ENCODE measurements around the gene RIN3. TPM values are rescaled to one million over a fixed set of nuclear protein-coding genes. Genes with fewer than 3 reads are reported as not detected.

The RIN3 gene
- total RNA-seq, 2 donors from 2014 or later = 8.8 to 41.6 TPM

DNA sequence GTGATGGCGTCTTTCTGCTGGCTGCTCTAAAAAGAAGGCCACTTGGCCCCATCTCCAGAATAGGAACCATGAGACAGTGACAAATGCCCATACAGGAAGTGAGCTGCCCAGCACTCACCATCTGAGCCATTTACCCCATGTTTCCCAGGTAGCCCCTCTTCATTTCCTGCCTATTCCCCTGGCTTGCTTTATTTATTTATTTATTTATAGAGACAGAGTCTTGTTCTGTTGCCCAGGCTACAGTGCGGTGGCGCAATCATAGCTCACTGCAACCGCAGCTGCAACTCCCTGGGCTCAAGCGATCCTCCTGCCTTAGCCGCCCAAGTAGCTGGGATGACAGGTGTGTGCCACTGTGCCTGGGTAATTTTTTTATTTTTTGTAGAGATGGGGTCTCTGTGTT lies 71.2 kb downstream of the RIN3 start:
- no peak overlapping the region for H3K27ac ChIP-seq
- TF ChIP-seq POLR2AphosphoS5 (IDR thresholded peaks at IDR 0.05) (no peak), POLR2A (IDR thresholded peaks at IDR 0.05) (no peak)
- no peaks in the 10 kb centered on the region for H3K36me3 ChIP-seq
- no peaks in the 10 kb centered on the region for H3K4me1 ChIP-seq (replicated peaks)
- intact Hi-C loops (cut with DNase I) = no loop called here
- H3K4me3 ChIP-seq = no peak overlapping the region
- WGBS = 94% methylated on average over 6 of the region's 6 CpGs
- H3K27me3 ChIP-seq (replicated peaks; ENCODE audit: insufficient read depth) = no peaks in the 10 kb centered on the region
- H3K9me3 ChIP-seq = no peaks in the 10 kb centered on the region
- DNase-seq (ENCODE audit: low spot score) = no peak

DNA sequence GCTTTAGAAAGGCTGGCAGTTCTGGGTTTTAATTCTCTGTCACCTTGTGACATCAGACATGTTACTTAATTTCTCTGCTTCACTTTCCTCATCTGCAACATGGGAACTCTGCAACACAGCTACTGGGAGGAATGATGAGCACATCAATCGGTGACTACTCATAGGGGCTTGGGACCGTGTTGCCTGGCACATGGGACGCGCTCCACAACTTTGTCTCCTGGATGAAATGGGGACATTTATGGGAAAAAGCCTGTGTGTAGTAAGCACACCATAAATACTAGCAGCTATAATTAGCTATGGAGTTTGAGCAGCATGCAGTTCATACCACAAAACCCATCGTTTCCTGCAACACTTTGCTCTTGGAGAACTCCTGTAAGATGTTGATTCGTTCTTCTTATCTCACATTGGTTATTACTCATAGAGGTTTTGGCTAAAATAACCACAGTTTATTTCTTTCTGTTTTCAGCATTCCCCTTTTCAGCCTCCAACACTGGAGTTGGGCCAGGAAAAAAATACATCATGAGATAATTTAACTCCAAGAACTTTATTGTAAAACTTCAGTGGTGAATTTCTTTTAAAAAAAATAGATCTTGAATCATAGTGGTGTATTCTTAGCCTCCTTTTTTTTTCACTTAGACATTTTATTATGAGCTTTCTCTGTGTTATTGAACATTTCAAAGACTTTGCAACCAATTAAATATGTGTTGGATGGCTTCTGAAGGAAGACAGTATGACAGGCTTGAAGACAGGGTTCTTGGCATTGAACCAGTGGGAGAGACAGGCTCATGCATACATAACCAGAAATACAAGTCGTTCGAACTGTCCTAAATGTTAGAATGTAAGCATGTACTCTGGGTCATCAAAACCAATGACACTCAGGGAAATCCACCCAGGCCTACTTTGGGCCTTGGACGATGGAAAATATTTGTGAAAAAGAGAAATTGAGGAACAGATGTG lies 72.7 kb downstream of the RIN3 start:
- peak; percentile 21 for DNase-seq (ENCODE audit: low spot score)
- TF ChIP-seq POLR2A (IDR thresholded peaks at IDR 0.05) = no peak
- TF ChIP-seq POLR2AphosphoS5 (IDR thresholded peaks at IDR 0.05) = peak; percentile 14
- no peaks in the 10 kb centered on the region for H3K9me3 ChIP-seq
- no peaks in the 10 kb centered on the region for H3K4me1 ChIP-seq (replicated peaks)
- 26% methylated on average over 9 of the region's 9 CpGs for WGBS
- H3K36me3 ChIP-seq = no peaks in the 10 kb centered on the region
- H3K27me3 ChIP-seq (replicated peaks; ENCODE audit: insufficient read depth) = no peaks in the 10 kb centered on the region
- intact Hi-C loops (cut with DNase I) = no loop called here
- H3K27ac ChIP-seq = peak overlapping the region; percentile 39
- no peak overlapping the region for H3K4me3 ChIP-seq

DNA sequence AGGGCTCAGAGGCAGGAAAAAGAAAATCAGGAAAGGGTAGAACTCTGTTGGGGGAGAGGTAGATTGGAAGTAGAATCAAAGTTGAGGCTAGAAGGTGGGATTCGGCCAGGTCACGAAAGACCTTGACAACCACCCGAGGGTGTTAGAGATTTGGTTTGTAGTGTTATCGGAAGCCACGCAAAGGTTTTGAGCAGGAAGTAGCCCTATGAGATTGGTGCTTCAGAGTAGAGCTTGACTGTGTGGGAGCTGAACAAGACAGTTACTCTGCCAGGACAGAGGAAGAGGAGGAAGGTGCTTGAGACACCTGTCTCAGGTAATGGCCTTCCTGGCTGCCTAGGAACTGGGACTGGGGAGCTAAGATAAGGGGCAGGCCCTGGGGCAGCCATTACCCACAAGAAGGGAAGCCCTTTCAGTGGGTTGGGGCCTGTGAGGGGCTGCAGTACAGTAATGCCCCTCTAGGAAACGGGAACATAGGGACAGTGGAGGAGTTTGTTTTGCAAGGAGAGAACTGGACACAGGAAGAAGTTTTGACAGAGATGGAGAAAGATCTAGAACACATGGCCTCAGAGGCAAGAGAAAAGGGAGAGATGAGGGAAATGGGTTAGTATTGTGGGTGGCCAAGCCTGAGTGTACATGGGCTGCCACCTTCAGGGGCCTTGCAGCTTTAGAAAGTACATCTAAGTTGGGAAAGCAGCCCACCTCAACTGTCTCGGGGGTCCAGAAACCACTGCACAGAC lies 73.5 kb downstream of the RIN3 start:
- TF ChIP-seq, protein P1, sequence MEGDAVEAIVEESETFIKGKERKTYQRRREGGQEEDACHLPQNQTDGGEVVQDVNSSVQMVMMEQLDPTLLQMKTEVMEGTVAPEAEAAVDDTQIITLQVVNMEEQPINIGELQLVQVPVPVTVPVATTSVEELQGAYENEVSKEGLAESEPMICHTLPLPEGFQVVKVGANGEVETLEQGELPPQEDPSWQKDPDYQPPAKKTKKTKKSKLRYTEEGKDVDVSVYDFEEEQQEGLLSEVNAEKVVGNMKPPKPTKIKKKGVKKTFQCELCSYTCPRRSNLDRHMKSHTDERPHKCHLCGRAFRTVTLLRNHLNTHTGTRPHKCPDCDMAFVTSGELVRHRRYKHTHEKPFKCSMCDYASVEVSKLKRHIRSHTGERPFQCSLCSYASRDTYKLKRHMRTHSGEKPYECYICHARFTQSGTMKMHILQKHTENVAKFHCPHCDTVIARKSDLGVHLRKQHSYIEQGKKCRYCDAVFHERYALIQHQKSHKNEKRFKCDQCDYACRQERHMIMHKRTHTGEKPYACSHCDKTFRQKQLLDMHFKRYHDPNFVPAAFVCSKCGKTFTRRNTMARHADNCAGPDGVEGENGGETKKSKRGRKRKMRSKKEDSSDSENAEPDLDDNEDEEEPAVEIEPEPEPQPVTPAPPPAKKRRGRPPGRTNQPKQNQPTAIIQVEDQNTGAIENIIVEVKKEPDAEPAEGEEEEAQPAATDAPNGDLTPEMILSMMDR (IDR thresholded peaks at IDR 0.05) = no peak
- TF ChIP-seq POLR2AphosphoS5 (IDR thresholded peaks at IDR 0.05) (no peak), POLR2A (IDR thresholded peaks at IDR 0.05) (no peak)

DNA sequence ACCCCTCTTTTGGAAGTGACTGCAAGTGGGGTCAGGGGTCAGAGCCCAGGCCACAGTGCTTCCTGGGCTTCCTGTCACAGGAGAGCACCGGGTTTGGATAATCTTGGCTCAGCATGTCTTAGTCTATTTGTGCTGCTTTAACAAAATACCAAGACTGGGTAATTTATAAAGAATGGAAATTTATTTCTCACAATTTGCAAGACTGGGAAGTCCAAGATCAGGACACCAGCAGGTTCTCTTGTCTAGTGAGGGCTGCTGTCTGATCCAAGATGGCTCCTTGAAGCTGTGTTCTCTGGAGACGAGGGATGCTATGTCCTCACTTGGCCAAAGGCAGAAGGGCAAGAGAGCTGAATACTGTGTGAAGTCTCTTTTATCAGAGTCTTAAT lies 74.1 kb downstream of the RIN3 start:
- no peaks in the 10 kb centered on the region for H3K36me3 ChIP-seq
- no peak overlapping the region for H3K27ac ChIP-seq
- DNase-seq (ENCODE audit: low spot score) = no peak
- TF ChIP-seq, protein P1 (IDR thresholded peaks at IDR 0.05) = no peak
- TF ChIP-seq POLR2AphosphoS5 (IDR thresholded peaks at IDR 0.05) (no peak), POLR2A (IDR thresholded peaks at IDR 0.05) (no peak)
- 83% methylated on average over 2 of the region's 2 CpGs for WGBS
- H3K9me3 ChIP-seq = no peaks in the 10 kb centered on the region
- no peaks in the 10 kb centered on the region for H3K4me1 ChIP-seq (replicated peaks)
- no peak overlapping the region for H3K4me3 ChIP-seq
- no peaks in the 10 kb centered on the region for H3K27me3 ChIP-seq (replicated peaks; ENCODE audit: insufficient read depth)
- intact Hi-C loops (cut with DNase I) = no loop called here

More for the DNA sequence above, 73.5 kb downstream of the RIN3 start:
- intact Hi-C loops (cut with DNase I) = no loop called here
- WGBS = 84% methylated on average over 7 of the region's 7 CpGs
- Histone ChIP-seq H3K4me1 (replicated peaks) (no peaks in the 10 kb centered on the region), H3K4me3 (no peak overlapping the region), H3K36me3 (no peaks in the 10 kb centered on the region), H3K27me3 (replicated peaks; ENCODE audit: insufficient read depth) (no peaks in the 10 kb centered on the region), H3K27ac (peak overlapping the region; percentile 39), H3K9me3 (no peaks in the 10 kb centered on the region)
- DNase-seq (ENCODE audit: low spot score) = no peak

DNA sequence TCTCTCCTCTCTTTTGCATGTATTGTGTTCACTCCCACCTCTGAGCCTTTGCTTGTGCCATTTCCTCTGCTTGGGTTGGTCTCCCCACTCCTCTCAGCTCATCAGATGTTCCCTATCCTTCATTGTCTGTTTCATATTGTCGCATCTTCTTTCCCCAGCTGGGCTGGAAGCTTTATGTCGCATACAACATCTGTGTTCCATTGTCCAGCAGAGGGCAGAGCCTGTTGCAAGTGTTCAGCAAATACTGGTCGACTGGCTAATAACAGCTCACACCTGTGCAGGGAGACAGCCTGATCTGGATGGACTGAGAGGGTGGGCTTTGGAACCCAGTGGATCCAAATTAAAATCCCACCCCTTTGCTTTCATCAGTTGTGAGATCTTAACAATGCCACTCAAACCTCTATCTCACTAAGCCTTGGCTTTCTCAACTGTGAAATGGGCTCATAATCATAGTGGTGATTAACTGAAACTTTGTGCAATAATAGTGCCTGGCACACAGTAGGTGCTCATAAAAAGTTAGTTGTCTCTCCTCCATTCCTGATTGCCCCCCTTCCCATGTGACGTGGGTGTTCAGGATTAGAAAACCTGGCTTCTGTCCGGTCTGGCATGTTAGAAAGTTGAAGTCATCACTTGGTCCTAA lies 75.8 kb downstream of the RIN3 start:
- Histone ChIP-seq H3K27ac (no peak overlapping the region), H3K27me3 (replicated peaks; ENCODE audit: insufficient read depth) (no peaks in the 10 kb centered on the region), H3K4me3 (no peak overlapping the region), H3K9me3 (no peaks in the 10 kb centered on the region), H3K36me3 (no peaks in the 10 kb centered on the region), H3K4me1 (replicated peaks) (no peaks in the 10 kb centered on the region)
- TF ChIP-seq POLR2A (IDR thresholded peaks at IDR 0.05) = no peak
- TF ChIP-seq, protein P1 (IDR thresholded peaks at IDR 0.05) = peak in 3 of 4 experiments; percentile 27 to 55 (median 41)
- DNase-seq (ENCODE audit: low spot score) = peak; percentile 22
- intact Hi-C loops (cut with DNase I) = no loop called here
- 75% methylated on average over 5 of the region's 5 CpGs for whole genome bisulfite sequencing

Measured in prostate gland (tissue), 2 donors.